ENCODE results near the gene SLC12A8.

SLC12A8 gene, protein sequence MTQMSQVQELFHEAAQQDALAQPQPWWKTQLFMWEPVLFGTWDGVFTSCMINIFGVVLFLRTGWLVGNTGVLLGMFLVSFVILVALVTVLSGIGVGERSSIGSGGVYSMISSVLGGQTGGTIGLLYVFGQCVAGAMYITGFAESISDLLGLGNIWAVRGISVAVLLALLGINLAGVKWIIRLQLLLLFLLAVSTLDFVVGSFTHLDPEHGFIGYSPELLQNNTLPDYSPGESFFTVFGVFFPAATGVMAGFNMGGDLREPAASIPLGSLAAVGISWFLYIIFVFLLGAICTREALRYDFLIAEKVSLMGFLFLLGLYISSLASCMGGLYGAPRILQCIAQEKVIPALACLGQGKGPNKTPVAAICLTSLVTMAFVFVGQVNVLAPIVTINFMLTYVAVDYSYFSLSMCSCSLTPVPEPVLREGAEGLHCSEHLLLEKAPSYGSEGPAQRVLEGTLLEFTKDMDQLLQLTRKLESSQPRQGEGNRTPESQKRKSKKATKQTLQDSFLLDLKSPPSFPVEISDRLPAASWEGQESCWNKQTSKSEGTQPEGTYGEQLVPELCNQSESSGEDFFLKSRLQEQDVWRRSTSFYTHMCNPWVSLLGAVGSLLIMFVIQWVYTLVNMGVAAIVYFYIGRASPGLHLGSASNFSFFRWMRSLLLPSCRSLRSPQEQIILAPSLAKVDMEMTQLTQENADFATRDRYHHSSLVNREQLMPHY

DNA sequence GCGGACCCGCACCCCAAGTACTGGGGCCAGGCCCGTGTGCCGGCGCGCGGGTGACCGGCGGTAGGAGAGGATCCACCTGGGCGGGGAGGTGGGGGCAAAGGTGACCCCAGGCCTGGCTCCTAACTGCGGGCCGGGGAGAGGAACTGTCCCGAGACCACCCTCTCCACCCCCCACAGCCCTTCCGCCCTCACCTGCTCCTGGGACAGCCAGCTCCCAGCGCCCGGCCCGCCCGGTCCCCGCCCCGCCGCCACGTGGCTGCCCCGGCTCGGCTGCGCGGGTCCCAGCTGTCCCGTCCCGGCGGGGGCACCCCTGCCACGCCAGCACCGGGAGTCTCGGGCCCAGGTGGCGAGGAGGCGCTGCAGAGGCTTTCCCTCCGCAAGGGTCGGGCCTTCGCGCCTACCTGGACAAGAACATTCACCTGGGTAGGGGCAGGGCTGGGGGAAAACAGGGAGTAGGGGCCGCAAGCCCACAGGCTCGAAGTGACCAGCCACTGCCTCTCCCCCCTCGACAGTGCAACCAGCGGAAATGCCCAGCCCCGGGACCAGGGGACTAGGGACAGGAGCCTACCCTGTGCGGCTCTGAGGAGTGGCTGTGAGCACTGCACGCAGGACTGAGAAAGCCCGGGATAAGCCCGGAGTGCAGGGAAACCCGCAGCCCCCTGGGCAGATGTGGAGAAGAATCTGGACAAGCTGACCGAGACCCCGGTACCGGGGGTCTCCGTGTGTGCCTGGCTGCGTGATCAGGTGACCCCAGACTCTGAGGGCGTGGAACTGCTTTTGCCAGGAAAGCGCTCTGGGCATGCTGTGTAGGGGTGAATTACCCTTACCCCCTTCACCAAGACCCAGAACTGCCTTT lies at the start of gene SLC12A8:
SLC12A8 (minus strand) TSS at position 240 of the 855 bp plus-strand sequence. CDS start 1,399 bp downstream, outside the sequence.
- no peak for DNase-seq (ENCODE audit: low read depth)

DNA sequence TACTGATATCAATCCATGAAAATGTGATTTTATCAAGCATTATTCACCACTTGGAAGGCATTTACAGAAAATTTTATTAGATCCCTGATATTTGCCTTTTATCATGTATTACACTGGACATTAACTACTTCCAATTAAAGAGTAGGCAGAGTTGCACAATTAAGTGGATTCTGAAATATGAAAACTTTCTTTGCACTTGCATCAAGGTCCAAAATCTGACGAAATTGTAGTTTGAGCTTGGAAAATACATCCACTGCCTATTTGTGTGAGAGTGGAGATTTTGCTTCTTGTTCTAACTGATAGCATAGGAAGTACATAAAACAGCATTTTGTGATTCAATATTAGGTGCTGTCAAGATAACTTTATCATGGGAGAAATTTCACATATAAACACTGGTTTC lies 49.6 kb upstream of the SLC12A8 start:
- DNase-seq (ENCODE audit: low read depth): no peak

DNA sequence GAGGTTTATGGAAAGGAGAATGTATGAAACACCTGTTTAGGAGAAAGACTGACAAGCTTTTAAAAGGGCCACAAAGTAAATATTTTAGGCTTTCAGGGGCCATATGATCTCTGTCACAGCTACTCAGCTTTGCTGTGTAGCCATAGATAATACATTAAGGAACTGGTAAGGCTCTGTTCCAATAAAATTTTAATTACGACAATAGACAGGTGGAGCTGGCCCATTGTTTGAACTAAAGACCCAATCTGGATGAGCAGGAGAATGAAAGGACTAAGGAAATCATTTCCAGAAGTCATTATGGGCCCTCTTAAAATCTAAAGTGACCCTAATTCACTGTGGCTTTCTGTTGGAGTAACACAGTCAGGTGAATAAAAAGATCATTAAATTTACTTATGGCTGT lies 48.5 kb upstream of the SLC12A8 start:
- DNase-seq (ENCODE audit: low read depth): no peak

DNA sequence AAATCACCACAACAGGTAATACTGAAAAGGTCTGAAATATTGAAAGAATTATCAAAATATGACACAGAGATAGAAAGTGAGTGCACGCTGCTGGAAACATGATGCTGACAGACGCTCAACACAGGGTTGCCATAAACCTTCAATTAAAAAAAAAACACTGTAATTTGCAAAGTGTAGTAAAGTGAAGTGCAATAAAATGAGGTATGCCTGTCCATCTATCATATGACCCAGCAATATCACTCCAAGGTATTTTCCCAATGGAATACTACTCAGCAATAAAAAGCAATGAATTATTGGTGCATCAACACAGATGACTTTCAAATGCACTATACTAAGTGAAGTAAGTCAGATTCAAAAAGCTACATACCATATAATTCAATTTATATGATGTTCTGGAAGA lies 47.6 kb upstream of the SLC12A8 start:
- no peak for DNase-seq (ENCODE audit: low read depth)

DNA sequence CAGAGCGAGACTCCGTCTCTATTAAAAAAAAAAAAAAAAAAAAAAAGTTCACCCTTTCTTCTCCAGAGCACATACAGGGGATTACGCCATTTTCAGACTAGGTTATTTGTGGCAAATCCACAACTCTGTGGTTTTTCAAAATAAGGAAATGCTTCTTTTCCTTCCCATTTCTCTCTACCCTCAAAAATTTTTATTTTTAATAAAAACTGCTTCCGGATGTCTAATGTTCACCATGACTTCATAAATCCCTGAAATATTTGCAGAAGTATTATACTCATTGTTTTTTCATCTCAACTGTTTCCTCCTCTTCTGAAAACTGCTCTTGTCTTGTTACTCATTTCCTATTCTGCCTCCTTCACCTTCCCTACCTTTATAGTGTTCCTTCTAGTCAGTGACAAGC lies 45.0 kb upstream of the SLC12A8 start:
- DNase-seq (ENCODE audit: low read depth): no peak

DNA sequence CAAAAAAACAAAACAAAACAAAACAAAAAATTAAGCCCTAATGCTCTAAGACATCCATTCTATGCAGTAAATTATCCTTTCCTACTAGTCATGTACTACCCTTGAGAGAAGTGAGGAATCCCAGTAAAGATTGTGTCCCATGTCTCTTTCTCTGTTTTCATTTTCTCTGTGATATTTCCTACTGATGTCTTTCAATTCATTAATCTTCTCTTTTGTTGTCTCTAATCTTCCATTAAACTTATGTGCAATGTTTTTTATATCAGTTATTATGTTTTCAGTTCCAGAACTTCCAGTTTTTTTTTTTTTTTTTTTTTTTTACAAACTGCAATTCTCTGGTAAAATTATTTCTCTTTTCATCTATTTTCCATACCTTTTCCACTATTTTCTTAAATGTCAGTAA lies 44.1 kb upstream of the SLC12A8 start:
- DNase-seq (ENCODE audit: low read depth): no peak

DNA sequence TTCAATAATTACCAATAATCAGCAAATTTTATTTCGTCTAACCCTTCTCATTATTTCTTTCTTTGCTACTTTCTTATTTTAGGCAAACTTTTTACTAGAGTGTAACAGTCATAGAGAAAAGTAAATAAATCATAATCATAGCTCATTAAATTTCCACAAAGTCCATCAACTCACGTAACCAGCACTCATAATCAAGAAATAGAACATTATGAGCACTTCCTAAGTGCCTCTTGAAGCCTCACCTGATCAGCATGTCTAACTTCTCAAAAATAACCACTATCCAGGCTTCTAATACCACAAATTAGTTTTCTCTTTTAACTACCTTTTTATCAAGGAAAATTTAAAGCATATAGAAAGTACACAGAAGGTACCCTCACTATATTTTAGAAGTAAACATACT lies 38.4 kb upstream of the SLC12A8 start:
- no peak for DNase-seq (ENCODE audit: low read depth)

DNA sequence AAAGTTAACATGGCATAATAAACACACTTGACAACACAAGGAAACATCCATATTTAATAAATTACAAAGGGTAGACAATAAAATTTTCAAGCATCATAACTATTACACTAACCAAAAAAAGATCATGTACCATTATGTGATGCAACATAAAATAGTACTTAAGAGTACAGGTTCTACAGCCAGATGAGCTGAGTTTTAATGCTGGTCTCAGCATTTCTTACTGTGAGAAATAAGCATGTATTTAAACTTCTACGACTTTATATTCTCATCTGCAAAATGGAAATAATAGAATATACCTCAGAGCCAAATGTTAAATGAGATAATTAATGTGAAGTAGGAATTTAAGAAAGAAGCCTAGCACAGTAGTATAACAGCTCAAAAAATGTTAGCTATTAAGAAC lies 33.7 kb upstream of the SLC12A8 start:
- DNase-seq (ENCODE audit: low read depth): no peak

DNA sequence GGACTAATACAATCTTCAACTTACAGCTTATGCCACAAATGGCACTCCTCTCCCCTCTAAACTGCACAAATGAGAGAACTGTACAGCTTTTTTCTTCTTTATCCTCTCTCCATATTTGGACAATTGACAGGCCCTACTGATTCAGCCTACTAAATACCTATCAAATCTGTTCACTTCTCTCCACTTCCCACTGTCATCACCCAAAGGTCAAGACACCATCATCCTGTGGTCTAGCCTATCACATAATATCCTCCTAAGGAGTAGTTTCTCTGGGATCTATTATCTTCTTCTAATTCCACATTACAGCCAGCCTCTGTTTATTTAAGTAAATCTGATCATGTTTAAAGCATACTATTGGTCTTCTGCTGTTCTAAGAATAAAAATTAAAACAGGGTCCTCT lies 33.0 kb upstream of the SLC12A8 start:
- no peak for DNase-seq (ENCODE audit: low read depth)

DNA sequence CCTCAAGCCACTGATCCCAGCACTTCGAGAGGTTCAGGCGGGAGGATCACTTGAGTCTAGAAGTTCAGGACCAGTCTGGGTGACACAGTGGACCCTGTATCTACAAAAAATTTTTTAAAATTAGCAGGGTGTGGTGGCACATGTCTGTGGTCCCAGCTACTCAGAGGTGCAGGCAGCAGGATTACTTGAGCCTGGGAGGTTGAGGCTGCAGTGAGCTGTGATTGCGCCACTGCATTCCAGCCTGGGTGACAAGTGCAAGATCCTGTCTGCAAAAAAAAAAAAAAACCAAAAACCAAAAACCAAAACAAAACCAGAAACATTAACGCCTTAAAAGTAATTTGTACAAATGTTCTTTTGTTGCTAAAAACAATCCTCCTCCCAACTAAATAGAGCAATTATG lies 27.9 kb upstream of the SLC12A8 start:
- DNase-seq (ENCODE audit: low read depth): no peak

DNA sequence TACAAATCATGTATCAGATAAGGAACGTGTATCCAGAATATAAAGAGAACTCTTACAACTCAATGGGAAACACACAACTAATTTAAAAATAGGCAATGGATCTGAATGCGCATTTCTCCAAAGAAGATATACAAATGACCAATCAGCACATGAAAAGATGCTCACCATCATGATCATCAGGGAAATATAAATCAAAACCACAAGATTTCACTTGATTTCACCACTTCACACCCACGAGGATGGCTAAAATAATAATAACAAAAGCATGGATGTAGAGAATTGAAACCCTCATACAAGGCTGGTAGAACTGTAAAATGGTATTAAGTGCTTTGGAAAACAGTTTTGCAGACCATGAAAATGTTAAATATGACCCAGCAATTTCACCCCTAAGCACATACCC lies 26.7 kb upstream of the SLC12A8 start:
- DNase-seq (ENCODE audit: low read depth): no peak

DNA sequence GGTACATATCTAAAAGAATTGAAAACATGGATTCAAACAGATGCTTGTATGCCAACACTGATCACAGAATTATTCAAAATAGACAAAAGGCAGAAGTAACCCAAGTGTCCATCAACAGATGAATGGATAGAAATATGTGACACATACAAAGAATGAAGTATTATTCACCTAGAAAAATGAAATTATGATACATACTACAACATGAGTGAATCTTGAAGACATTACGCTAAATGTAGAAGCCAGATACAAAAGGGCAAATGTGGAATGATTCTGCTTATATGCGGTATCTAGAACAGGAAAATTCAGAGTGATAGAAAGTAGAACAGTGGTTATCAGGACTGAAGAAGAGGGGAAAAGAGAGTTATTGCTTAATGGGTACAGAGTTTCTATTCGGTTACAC lies 26.2 kb upstream of the SLC12A8 start:
- DNase-seq (ENCODE audit: low read depth): no peak

DNA sequence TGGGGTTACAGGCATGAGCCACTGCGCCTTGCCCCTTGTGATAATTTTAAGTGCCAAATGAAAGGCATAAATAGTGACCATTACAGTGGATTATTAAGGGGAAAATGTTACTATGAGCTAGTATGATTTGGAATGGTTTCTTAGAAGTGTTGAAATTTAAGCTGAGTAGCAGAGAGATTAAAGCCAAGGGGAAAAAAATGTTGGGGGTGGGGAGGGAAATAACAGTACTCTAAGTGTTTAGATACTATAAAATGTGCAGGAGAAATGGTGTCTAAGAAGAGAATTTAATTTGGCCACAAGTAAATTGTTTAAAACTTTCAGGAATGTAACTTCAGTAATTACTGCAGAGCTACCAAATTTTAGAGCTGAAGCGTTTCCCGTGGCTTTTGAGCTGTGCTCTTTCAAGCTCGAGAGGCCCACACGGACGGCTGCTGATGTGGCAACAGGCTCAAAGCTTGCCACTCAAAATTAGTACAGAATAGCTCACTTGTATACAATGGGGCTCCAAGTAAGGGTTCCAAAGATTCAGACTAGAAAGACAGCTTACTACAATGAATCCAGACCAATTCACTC lies 23.9 kb upstream of the SLC12A8 start:
- no peak for DNase-seq (ENCODE audit: low read depth)

DNA sequence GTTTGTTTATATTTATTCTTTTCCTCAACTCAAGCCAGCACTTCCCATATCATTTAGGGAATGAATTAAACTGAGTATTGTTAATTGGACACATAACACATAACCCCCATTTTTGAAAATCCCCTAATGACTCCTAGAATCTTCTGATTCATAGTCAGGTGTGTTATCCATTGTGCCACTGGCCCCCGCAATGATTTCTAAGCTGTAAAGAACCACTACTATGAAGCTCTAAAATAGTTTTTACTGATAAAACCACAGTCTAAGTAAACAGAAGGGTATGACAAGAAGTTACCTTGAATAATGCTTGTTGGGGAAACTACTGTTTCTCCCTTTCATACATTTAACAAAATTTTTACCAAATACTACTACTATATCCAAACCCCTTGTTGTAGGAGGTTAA lies 22.3 kb upstream of the SLC12A8 start:
- no peak for DNase-seq (ENCODE audit: low read depth)

DNA sequence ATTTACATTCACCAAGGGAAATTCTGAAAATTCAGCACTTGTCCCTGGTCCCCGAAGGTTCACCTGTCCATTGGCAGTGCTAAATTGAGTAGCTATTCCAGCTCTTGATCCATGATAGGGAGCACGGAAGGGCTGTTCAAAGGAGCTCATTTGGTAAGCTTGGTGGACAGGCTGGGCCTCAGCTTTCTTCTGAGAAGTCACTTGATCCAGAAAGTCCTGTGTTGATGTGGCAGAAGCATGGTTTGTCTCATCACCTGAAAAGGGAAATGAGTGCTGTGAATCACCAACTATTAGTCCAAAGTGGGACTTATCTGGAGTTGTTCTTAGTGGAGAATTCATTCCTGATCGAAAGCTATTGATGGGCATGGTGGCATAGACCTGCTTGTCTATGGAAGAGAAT lies 19.9 kb upstream of the SLC12A8 start:
- no peak for DNase-seq (ENCODE audit: low read depth)

DNA sequence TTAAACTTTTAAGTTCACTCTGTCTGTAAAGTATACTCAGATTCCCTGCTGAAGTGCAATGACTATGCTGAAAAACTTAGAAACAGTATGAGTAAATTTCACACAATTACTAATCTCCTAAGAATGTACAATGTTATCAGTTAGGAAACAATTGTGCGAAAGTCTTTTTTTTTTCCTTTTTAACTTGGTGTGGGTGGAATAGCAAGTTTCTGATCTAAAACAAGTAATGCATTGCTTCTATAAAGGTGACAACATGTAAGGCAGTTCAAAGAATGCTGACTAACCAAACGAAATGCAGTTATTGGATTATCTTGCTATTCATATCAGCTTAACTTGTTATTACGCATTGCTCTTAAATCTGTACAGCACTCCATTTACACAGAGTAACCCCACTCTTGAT lies 19.3 kb upstream of the SLC12A8 start:
- DNase-seq (ENCODE audit: low read depth): peak; percentile 72

DNA sequence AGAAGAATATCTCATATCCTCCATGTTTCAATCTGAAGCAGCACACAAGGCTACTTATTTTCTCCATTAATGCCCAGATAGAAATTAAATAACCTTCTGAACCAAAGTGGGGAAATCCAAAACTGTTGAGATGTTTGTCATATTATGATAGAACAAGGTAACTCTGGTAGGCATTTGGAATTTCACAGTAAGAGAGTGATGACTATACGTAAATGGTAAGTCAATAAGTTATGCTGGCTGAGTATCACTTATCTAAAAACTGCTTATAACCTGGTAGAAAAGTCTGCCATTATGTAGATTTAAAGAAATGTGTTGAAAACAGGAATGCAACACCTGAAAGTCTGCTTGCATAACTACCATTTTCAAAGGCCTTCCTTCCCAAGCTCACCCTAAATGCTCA lies 17.2 kb upstream of the SLC12A8 start:
- DNase-seq (ENCODE audit: low read depth): no peak

DNA sequence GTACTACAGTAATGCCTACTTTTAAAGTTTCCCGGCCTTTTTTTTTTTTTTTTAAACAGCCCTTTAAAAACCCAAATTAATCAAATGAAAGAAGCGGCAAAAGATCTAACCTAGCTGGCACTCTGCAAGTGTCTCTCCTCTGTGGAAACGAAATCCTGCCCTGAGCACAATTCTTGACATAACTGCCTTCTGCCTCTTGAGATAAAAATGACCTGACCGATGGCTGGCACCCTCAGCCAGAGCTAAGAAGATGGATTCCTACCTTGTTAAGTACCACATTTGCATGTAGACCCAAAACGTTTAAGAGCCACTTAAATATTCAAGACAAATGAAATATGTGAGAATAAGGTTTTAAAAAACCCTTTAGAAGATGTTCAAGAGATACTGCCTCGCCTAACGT lies 16.6 kb upstream of the SLC12A8 start:
- DNase-seq (ENCODE audit: low read depth): no peak

DNA sequence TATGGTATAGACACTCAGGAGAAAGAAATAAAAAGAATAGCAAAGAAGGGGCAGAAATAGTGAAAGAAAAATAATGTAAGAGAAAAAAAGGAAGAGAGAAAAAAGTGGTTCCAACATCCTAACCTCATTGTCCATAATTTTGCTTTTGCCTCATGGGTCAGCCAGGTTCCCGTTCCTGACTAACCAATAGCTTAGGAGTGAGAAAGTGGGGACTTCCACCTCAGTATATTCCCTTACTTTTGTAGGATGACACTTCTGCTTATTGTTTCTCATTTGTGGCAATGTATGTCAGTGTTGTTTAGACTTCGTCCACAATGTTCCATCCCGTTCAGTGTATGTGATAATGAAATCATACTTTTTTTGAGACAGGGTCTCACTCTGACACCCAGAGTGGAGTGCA lies 9.3 kb upstream of the SLC12A8 start:
- DNase-seq (ENCODE audit: low read depth): no peak

DNA sequence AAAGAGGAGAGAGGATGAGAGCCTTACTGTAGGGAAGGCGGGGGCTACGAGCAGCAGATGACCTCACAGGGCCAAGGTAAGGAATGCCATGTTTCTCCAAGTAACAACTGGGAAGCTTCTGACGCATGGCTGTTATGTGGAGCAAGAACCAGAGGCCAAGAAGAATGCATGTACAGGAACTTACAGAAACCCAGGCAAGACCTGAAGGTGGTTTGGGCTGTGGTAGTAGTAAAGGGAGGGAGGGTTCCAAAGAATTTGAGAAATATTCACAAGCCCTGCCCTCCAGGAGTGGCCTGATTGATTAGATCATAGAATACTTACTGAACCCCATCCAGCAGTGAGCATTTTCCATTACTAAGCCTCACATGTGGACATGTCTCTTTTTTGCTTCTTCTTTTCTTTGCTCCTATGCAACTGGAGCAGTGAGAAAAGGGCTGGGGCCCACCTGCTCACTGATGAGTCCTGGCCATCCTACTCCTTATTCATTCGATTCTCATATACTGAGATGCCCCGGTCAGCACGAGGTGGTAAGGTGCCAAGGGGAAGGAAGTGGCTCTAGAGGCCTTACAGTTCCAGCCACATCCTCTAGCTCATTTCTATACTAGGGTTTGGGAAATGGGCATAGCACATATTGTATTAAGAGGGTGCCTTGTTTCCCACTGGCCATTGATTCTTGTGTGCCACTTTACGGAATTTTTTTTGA lies 8.3 kb upstream of the SLC12A8 start:
- no peak for DNase-seq (ENCODE audit: low read depth)

DNA sequence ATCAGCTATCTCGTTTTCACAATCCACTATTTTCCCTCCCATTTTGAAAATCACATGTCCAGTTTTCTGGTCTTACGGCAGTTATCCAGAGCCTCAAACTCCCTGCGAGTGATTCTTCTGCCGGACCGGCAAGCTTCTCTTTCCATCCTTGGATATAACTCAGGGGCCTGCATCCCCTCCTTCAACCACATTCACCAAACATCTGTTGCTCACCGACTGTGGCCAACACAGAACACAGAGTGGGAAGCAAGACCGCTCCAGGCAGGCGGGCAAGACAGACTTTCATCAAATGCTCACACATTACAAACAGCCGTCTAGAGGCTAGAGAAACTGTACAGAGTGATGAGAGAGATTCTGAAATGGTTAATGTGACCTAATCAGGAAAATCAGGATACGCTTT lies 7.6 kb upstream of the SLC12A8 start:
- DNase-seq (ENCODE audit: low read depth): no peak

DNA sequence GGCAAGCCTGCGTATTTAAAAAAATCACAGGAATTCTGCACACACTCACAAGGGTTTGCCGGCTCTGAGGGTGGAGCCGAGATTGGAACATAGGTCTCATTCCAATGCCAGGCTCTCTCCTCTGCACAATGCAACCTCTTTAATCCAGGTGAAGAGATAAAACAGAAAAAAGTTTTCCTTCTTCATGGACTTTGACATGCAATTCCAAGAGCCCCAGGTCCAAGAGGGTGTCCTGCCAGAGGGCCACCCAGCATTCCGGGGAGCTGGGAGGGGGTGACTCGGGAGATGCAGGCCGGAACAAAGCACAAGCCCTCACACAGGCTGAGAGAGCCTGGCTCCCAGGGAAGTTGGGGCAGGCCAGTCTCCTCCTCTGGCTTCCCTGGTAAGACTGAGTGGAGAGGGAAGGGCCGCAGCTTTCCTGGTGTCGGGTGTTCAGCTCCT lies 6.7 kb upstream of the SLC12A8 start:
- no peak for DNase-seq (ENCODE audit: low read depth)

Measured in non-pigmented ciliary epithelial cell (primary cell).